Measurements from ENCODE around the gene TMEM204. TPM values are rescaled to one million over a fixed set of nuclear protein-coding genes. Genes with fewer than 3 reads are reported as not detected.

TMEM204 gene
- polyA plus RNA-seq, 1 experiment, result 6.2 TPM

- no peak for DNase-seq (ENCODE audit: low read depth, low spot score)
- TF ChIP-seq CTCF (IDR thresholded peaks at IDR 0.05; ENCODE audit: low read depth, low read length), result no peak
- POLR2A ChIA-PET, result no interaction called here
- CTCF ChIA-PET, result no interaction called here
- no peak overlapping the region for H3K27ac ChIP-seq (ENCODE audit: low read depth, low read length)
- H3K4me3 ChIP-seq (ENCODE audit: low read depth, low read length), result no peak overlapping the region
- no peaks in the 10 kb centered on the region for H3K27me3 ChIP-seq (ENCODE audit: control insufficient read depth, insufficient read depth, low read length)
- no peaks in the 10 kb centered on the region; the same call in 1 of the 2 replicates for H3K9me3 ChIP-seq (ENCODE audit: control insufficient read depth, insufficient read depth, low read length)
These were observed 63.0 kb downstream of the TMEM204 start for GRCh38 chr16:1596516-1596915.

GRCh38 chr16:1597154-1597553, 63.7 kb downstream of the TMEM204 start:
- Histone ChIP-seq H3K4me3 (ENCODE audit: low read depth, low read length) (no peak overlapping the region), H3K27ac (ENCODE audit: low read depth, low read length) (no peak overlapping the region), H3K27me3 (ENCODE audit: control insufficient read depth, insufficient read depth, low read length) (no peaks in the 10 kb centered on the region), H3K9me3 (ENCODE audit: control insufficient read depth, insufficient read depth, low read length) (no peaks in the 10 kb centered on the region; the same call in 1 of the 2 replicates)
- no peak for TF ChIP-seq CTCF (IDR thresholded peaks at IDR 0.05; ENCODE audit: low read depth, low read length)
- POLR2A ChIA-PET, result no interaction called here
- CTCF ChIA-PET, result no interaction called here
- DNase-seq (ENCODE audit: low read depth, low spot score), result no peak

- Histone ChIP-seq H3K27ac (ENCODE audit: low read depth, low read length) (no peak overlapping the region), H3K9me3 (ENCODE audit: control insufficient read depth, insufficient read depth, low read length) (no peaks in the 10 kb centered on the region; the same call in 1 of the 2 replicates), H3K4me3 (ENCODE audit: low read depth, low read length) (no peak overlapping the region), H3K27me3 (ENCODE audit: control insufficient read depth, insufficient read depth, low read length) (no peaks in the 10 kb centered on the region)
- POLR2A ChIA-PET, result no interaction called here
- no peak for TF ChIP-seq CTCF (IDR thresholded peaks at IDR 0.05; ENCODE audit: low read depth, low read length)
- CTCF ChIA-PET, result no interaction called here
- DNase-seq (ENCODE audit: low read depth, low spot score), result no peak
These were observed 67.6 kb downstream of the TMEM204 start for GRCh38 chr16:1601031-1601430.

- POLR2A ChIA-PET, result no interaction called here
- Histone ChIP-seq H3K27ac (ENCODE audit: low read depth, low read length) (no peak overlapping the region), H3K4me3 (ENCODE audit: low read depth, low read length) (no peak overlapping the region), H3K27me3 (ENCODE audit: control insufficient read depth, insufficient read depth, low read length) (no peaks in the 10 kb centered on the region), H3K9me3 (ENCODE audit: control insufficient read depth, insufficient read depth, low read length) (no peaks in the 10 kb centered on the region; the same call in 1 of the 2 replicates)
- CTCF ChIA-PET, result no interaction called here
- TF ChIP-seq CTCF (IDR thresholded peaks at IDR 0.05; ENCODE audit: low read depth, low read length), result no peak
- DNase-seq (ENCODE audit: low read depth, low spot score), result no peak
These were observed 68.0 kb downstream of the TMEM204 start for GRCh38 chr16:1601489-1601888.

GRCh38 chr16:1602285-1602684, 68.8 kb downstream of the TMEM204 start:
- no peaks in the 10 kb centered on the region for H3K27me3 ChIP-seq (ENCODE audit: control insufficient read depth, insufficient read depth, low read length)
- H3K4me3 ChIP-seq (ENCODE audit: low read depth, low read length), result no peak overlapping the region
- no peak overlapping the region for H3K27ac ChIP-seq (ENCODE audit: low read depth, low read length)
- CTCF ChIA-PET, result no interaction called here
- TF ChIP-seq CTCF (IDR thresholded peaks at IDR 0.05; ENCODE audit: low read depth, low read length), result no peak
- H3K9me3 ChIP-seq (ENCODE audit: control insufficient read depth, insufficient read depth, low read length), result no peaks in the 10 kb centered on the region; the same call in 1 of the 2 replicates
- no peak for DNase-seq (ENCODE audit: low read depth, low spot score)
- POLR2A ChIA-PET, result interaction anchor here (1.0 kb wide), 1 partner anchor 9 kb away, joined by 5 read pairs; no protein-coding TSS in a partner anchor

Other genes starting within 250 kb of the TMEM204 start
- 148 and 165 TPM in 2 replicates for gene UBE2I, start 224.0 kb upstream of the TMEM204 start, polyA plus RNA-seq (2011; rRNA removed)
- 0.19 and 0.38 TPM in 2 replicates for gene BAIAP3, start 200.0 kb upstream of the TMEM204 start, polyA plus RNA-seq (2011; rRNA removed)
- 34.4 and 40.4 TPM in 2 replicates for gene TSR3, start 181.8 kb upstream of the TMEM204 start, polyA plus RNA-seq (2011; rRNA removed)
- gene GNPTG, start 181.7 kb upstream of the TMEM204 start, polyA plus RNA-seq (2011; rRNA removed), result 40.5 and 49.9 TPM in 2 replicates
- 7.6 and 9.3 TPM in 2 replicates for gene UNKL, start 119.0 kb upstream of the TMEM204 start, polyA plus RNA-seq (2011; rRNA removed)
- 14.2 and 15.2 TPM in 2 replicates for gene UQCC4, start 112.9 kb upstream of the TMEM204 start, polyA plus RNA-seq (2011; rRNA removed)
- not detected in 2 replicates for gene PERCC1, start 102.6 kb upstream of the TMEM204 start, polyA plus RNA-seq (2011; rRNA removed)
- gene CCDC154, start 89.1 kb upstream of the TMEM204 start, polyA plus RNA-seq (2011; rRNA removed), result 0.02 and 0.06 TPM in 2 replicates
- 15.7 and 19.1 TPM in 2 replicates for gene CLCN7, start 58.6 kb upstream of the TMEM204 start, polyA plus RNA-seq (2011; rRNA removed)
- not detected in 2 replicates for gene PTX4, start 44.7 kb upstream of the TMEM204 start, polyA plus RNA-seq (2011; rRNA removed)
- gene TELO2, start 40.3 kb upstream of the TMEM204 start, polyA plus RNA-seq (2011; rRNA removed), result 6.2 and 7.4 TPM in 2 replicates
- gene IFT140, start 78.4 kb downstream of the TMEM204 start, polyA plus RNA-seq (2011; rRNA removed), result 6.4 and 8.3 TPM in 2 replicates
- 7.8 TPM in 2 replicates for gene CRAMP1, start 78.7 kb downstream of the TMEM204 start, polyA plus RNA-seq (2011; rRNA removed)
- 39.2 and 41.2 TPM in 2 replicates for gene JPT2, start 144.6 kb downstream of the TMEM204 start, polyA plus RNA-seq (2011; rRNA removed)
- 11.8 and 14.7 TPM in 2 replicates for gene MAPK8IP3, start 172.5 kb downstream of the TMEM204 start, polyA plus RNA-seq (2011; rRNA removed)
- gene NME3, start 237.9 kb downstream of the TMEM204 start, polyA plus RNA-seq (2011; rRNA removed), result 15.6 and 25.5 TPM in 2 replicates
- 2.4 and 3.1 TPM in 2 replicates for gene EME2, start 239.1 kb downstream of the TMEM204 start, polyA plus RNA-seq (2011; rRNA removed)
- 55.8 and 62.2 TPM in 2 replicates for gene MRPS34, start 239.5 kb downstream of the TMEM204 start, polyA plus RNA-seq (2011; rRNA removed)
- 11.0 and 13.3 TPM in 2 replicates for gene SPSB3, start 248.9 kb downstream of the TMEM204 start, polyA plus RNA-seq (2011; rRNA removed)
- 20.0 and 29.2 TPM in 2 replicates for gene NUBP2, start 249.3 kb downstream of the TMEM204 start, polyA plus RNA-seq (2011; rRNA removed)

Measured in AG04450 (cell line).